ENCODE results near the gene ORC1. TPM values are rescaled to one million over a fixed set of nuclear protein-coding genes. Genes with fewer than 3 reads are reported as not detected.

ORC1 gene
- total and polyA plus RNA-seq, 4 donors = 0.31 to 16.6 (median 0.43) TPM

DNA sequence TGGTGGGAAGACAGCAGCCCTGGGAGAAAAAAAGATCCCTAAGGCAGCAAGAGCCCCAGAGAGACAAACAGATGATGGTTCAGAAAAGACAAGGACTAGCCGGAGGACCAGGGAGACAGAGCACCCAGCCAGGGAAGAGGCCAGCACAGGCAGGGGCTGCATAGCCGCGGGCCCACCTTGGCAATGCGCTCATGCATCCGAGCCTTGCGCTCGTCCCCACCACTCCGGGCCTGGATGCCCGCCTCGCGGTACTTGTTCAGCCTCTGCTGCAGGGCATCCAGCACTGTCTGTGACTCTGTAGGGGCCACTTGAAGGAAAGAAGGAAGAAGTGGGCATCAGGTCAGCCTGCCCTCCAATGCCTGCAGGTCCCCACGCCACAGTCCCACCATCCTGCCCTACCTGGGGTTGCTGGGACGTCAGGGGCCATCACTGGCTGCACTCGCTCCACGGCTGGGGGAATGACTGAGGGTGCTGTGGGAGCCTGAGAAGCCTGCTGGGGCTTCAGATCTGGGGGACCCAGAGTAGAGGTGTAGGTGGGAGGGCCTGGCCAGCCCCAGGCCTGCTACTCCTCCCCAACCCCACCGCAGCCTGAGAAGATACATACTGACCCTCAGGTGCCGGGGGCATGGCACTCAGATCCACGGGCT is 45.2 kb downstream of the ORC1 start:
- Histone ChIP-seq H3K4me1 (ENCODE audit: control insufficient read depth in 4 of 4, insufficient read depth in 4 of 4, low read length in 3 of 4) (peaks cover 0 to 2% (median 0%) of the 10 kb centered on the region in 4 donors), H3K4me3 (ENCODE audit: low read depth in 1 of 3, low read length in 3 of 3) (no peak overlapping the region), H3K27ac (ENCODE audit: low read depth in 1 of 2, low read length in 2 of 2) (no peak overlapping the region), H3K9ac (ENCODE audit: low read depth in 1 of 2, low read length in 2 of 2) (no peak overlapping the region), H3K27me3 (ENCODE audit: control insufficient read depth in 4 of 4, insufficient read depth in 4 of 4, low read length in 3 of 4) (no peaks in the 10 kb centered on the region), H3K36me3 (ENCODE audit: control insufficient read depth in 4 of 4, insufficient read depth in 3 of 4, low read depth in 1 of 4, low read length in 3 of 4) (peaks cover 29 to 86% (median 75%) of the 10 kb centered on the region in 4 donors), H3K9me3 (ENCODE audit: control insufficient read depth in 4 of 4, low read length in 3 of 4) (no peaks in the 10 kb centered on the region)
- no peak for DNase-seq (ENCODE audit: low spot score)
- 97% methylated on average over 18 of the region's 18 CpGs for WGBS
- TF ChIP-seq, protein P1, sequence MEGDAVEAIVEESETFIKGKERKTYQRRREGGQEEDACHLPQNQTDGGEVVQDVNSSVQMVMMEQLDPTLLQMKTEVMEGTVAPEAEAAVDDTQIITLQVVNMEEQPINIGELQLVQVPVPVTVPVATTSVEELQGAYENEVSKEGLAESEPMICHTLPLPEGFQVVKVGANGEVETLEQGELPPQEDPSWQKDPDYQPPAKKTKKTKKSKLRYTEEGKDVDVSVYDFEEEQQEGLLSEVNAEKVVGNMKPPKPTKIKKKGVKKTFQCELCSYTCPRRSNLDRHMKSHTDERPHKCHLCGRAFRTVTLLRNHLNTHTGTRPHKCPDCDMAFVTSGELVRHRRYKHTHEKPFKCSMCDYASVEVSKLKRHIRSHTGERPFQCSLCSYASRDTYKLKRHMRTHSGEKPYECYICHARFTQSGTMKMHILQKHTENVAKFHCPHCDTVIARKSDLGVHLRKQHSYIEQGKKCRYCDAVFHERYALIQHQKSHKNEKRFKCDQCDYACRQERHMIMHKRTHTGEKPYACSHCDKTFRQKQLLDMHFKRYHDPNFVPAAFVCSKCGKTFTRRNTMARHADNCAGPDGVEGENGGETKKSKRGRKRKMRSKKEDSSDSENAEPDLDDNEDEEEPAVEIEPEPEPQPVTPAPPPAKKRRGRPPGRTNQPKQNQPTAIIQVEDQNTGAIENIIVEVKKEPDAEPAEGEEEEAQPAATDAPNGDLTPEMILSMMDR (IDR thresholded peaks at IDR 0.05; ENCODE audit: low read depth, low read length, missing input control) = no peak
- TF ChIP-seq RAD21 (IDR thresholded peaks at IDR 0.05) (no peak), HNF4G (IDR thresholded peaks at IDR 0.05) (no peak), SP1 (IDR thresholded peaks at IDR 0.05) (no peak)

DNA sequence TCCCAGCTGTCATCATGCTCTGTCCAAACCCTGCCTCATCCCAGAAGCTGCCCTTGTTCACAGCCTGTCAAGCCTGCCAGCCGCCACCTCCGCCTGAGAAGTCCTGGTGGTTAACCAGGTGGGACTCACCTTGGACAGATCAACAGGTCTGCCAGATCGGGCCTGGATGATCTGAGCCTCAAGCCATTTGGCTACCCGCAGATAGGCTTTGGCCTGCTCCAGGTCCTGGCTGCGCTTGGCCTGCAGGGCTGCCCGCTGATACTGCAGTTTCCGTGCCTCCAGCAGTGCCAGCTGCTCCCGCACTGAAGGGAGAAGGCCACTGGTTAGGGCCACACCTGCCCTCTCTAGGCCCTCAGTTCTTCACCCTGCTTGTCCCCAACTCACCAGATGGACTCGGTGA is 46.8 kb downstream of the ORC1 start:
- no peak for DNase-seq (ENCODE audit: low spot score)
- 97% methylated on average over 9 of the region's 9 CpGs for WGBS
- no peak overlapping the region for H3K4me3 ChIP-seq (ENCODE audit: low read depth in 1 of 3, low read length in 3 of 3)
- H3K9ac ChIP-seq (ENCODE audit: low read depth in 1 of 2, low read length in 2 of 2) = no peak overlapping the region
- H3K27me3 ChIP-seq (ENCODE audit: control insufficient read depth in 4 of 4, insufficient read depth in 4 of 4, low read length in 3 of 4) = no peaks in the 10 kb centered on the region
- H3K9me3 ChIP-seq (ENCODE audit: control insufficient read depth in 4 of 4, low read length in 3 of 4) = no peaks in the 10 kb centered on the region
- TF ChIP-seq TAF1 (conservative IDR thresholded peaks at IDR 0.05) (no peak), RAD21 (IDR thresholded peaks at IDR 0.05) (no peak), EGR1 (IDR thresholded peaks at IDR 0.05; ENCODE audit: low read depth in 2 of 2) (no peak), NR2F2 (IDR thresholded peaks at IDR 0.05) (no peak)
- TF ChIP-seq, protein P2, sequence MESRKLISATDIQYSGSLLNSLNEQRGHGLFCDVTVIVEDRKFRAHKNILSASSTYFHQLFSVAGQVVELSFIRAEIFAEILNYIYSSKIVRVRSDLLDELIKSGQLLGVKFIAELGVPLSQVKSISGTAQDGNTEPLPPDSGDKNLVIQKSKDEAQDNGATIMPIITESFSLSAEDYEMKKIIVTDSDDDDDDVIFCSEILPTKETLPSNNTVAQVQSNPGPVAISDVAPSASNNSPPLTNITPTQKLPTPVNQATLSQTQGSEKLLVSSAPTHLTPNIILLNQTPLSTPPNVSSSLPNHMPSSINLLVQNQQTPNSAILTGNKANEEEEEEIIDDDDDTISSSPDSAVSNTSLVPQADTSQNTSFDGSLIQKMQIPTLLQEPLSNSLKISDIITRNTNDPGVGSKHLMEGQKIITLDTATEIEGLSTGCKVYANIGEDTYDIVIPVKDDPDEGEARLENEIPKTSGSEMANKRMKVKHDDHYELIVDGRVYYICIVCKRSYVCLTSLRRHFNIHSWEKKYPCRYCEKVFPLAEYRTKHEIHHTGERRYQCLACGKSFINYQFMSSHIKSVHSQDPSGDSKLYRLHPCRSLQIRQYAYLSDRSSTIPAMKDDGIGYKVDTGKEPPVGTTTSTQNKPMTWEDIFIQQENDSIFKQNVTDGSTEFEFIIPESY (IDR thresholded peaks at IDR 0.05) = no peak
- no peak overlapping the region for H3K27ac ChIP-seq (ENCODE audit: low read depth in 1 of 2, low read length in 2 of 2)
- H3K36me3 ChIP-seq (ENCODE audit: control insufficient read depth in 4 of 4, insufficient read depth in 3 of 4, low read depth in 1 of 4, low read length in 3 of 4) = peaks cover 31 to 99% (median 84%) of the 10 kb centered on the region in 4 donors
- no peaks in the 10 kb centered on the region for H3K4me1 ChIP-seq (ENCODE audit: control insufficient read depth in 4 of 4, insufficient read depth in 4 of 4, low read length in 3 of 4)

DNA sequence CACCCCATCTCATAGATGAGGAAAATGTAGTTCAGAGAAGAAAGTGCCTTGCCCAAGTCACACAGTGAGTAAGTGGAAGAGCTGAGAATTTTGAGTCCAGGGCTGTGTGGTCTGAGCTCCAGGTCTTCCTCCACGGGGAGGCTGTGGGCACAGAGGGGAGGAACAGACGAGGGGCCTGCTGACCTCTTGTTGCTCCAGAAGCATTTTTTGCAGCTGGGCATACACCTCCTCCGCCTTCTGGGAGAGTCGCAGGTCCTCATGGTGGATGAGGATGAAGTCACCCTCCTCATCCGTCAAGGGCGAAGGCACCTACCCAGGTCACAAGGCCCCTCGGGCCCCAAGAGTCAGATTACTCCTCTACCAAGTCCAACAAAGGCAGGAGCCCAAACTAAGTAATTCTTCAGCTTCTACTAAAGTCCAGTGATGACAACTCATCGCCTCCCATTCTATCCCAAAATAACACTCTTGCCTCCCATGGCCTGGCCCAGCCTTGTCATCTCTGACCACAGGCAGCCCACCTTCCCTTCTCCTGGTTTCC is 47.3 kb downstream of the ORC1 start:
- H3K4me3 ChIP-seq (ENCODE audit: low read depth in 1 of 3, low read length in 3 of 3) = no peak overlapping the region
- H3K36me3 ChIP-seq (ENCODE audit: control insufficient read depth in 4 of 4, insufficient read depth in 3 of 4, low read depth in 1 of 4, low read length in 3 of 4) = peaks cover 31 to 94% (median 81%) of the 10 kb centered on the region in 4 donors
- WGBS = 94% methylated on average over 8 of the region's 8 CpGs
- H3K27ac ChIP-seq (ENCODE audit: low read depth in 1 of 2, low read length in 2 of 2) = no peak overlapping the region
- H3K9me3 ChIP-seq (ENCODE audit: control insufficient read depth in 4 of 4, low read length in 3 of 4) = no peaks in the 10 kb centered on the region
- H3K4me1 ChIP-seq (ENCODE audit: control insufficient read depth in 4 of 4, insufficient read depth in 4 of 4, low read length in 3 of 4) = no peaks in the 10 kb centered on the region
- TF ChIP-seq JUND (IDR thresholded peaks at IDR 0.05) = no peak
- TF ChIP-seq, protein P1 (IDR thresholded peaks at IDR 0.05; ENCODE audit: low read depth, low read length, missing input control) = no peak
- TF ChIP-seq, protein P3, sequence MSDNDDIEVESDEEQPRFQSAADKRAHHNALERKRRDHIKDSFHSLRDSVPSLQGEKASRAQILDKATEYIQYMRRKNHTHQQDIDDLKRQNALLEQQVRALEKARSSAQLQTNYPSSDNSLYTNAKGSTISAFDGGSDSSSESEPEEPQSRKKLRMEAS (IDR thresholded peaks at IDR 0.05) = no peak
- H3K27me3 ChIP-seq (ENCODE audit: control insufficient read depth in 4 of 4, insufficient read depth in 4 of 4, low read length in 3 of 4) = no peaks in the 10 kb centered on the region
- H3K9ac ChIP-seq (ENCODE audit: low read depth in 1 of 2, low read length in 2 of 2) = no peak overlapping the region
- no peak for DNase-seq (ENCODE audit: low spot score)

Measured in liver (tissue), 9 donors.